Measurements from ENCODE around the gene DEPDC1B.

DEPDC1B gene

GRCh38 chr5:60640901-60641300, 59.1 kb downstream of the DEPDC1B start:
- TF ChIP-seq CTCF (IDR thresholded peaks at IDR 0.05; ENCODE audit: borderline replicate concordance, insufficient read depth, low read depth, low read length), result no peak
- no peak overlapping the region for H3K4me3 ChIP-seq (ENCODE audit: low read depth, low read length)

- TF ChIP-seq CTCF (IDR thresholded peaks at IDR 0.05; ENCODE audit: borderline replicate concordance, insufficient read depth, low read depth, low read length), result no peak
- H3K4me3 ChIP-seq (ENCODE audit: low read depth, low read length), result no peak overlapping the region
Measured at GRCh38 chr5:60639544-60639943, 60.4 kb downstream of the DEPDC1B start.

- no peak overlapping the region for H3K4me3 ChIP-seq (ENCODE audit: low read depth, low read length)
- no peak for TF ChIP-seq CTCF (IDR thresholded peaks at IDR 0.05; ENCODE audit: borderline replicate concordance, insufficient read depth, low read depth, low read length)
Measured at GRCh38 chr5:60638300-60638699, 61.7 kb downstream of the DEPDC1B start.

GRCh38 chr5:60636644-60637043, 63.3 kb downstream of the DEPDC1B start:
- TF ChIP-seq CTCF (IDR thresholded peaks at IDR 0.05; ENCODE audit: borderline replicate concordance, insufficient read depth, low read depth, low read length), result no peak

GRCh38 chr5:60636001-60636400, 64.0 kb downstream of the DEPDC1B start:
- no peak overlapping the region for H3K4me3 ChIP-seq (ENCODE audit: low read depth, low read length)
- TF ChIP-seq CTCF (IDR thresholded peaks at IDR 0.05; ENCODE audit: borderline replicate concordance, insufficient read depth, low read depth, low read length), result no peak

More at GRCh38 chr5:60636644-60637043, 63.3 kb downstream of the DEPDC1B start:
- H3K4me3 ChIP-seq (ENCODE audit: low read depth, low read length), result no peak overlapping the region

GRCh38 chr5:60634051-60634450, 65.9 kb downstream of the DEPDC1B start:
- no peak for TF ChIP-seq CTCF (IDR thresholded peaks at IDR 0.05; ENCODE audit: borderline replicate concordance, insufficient read depth, low read depth, low read length)

GRCh38 chr5:60633341-60633740, 66.6 kb downstream of the DEPDC1B start:
- H3K4me3 ChIP-seq (ENCODE audit: low read depth, low read length), result no peak overlapping the region
- TF ChIP-seq CTCF (IDR thresholded peaks at IDR 0.05; ENCODE audit: borderline replicate concordance, insufficient read depth, low read depth, low read length), result no peak

More at GRCh38 chr5:60634051-60634450, 65.9 kb downstream of the DEPDC1B start:
- H3K4me3 ChIP-seq (ENCODE audit: low read depth, low read length), result no peak overlapping the region
